Measurements from ENCODE around the gene OR2A1. TPM values are rescaled to one million over a fixed set of nuclear protein-coding genes. Genes with fewer than 3 reads are reported as not detected.
"Not testable (repeated sequence)": the region's sequence is repeated elsewhere in the genome, so short reads cannot be mapped to it uniquely, and the experiment has no call there.

The OR2A1 gene
- total and polyA plus RNA-seq, 2 of the 8 experiments (the other 6 are each of a cell fraction or from before 2014, with no cell fraction given), result 0.05 TPM; not detected in 1

- H2BK120ac ChIP-seq (replicated peaks; ENCODE audit: low read depth, low read length); H3K27me3 ChIP-seq (replicated peaks in 1 of 4; ENCODE audit: control insufficient read depth in 3 of 4, extremely low read depth in 1 of 4, insufficient read depth in 3 of 4, low read length in 3 of 4): not testable (repeated sequence)
Measured at GRCh38 chr7:144362061-144362460, 49.8 kb downstream of the OR2A1 start.

DNA sequence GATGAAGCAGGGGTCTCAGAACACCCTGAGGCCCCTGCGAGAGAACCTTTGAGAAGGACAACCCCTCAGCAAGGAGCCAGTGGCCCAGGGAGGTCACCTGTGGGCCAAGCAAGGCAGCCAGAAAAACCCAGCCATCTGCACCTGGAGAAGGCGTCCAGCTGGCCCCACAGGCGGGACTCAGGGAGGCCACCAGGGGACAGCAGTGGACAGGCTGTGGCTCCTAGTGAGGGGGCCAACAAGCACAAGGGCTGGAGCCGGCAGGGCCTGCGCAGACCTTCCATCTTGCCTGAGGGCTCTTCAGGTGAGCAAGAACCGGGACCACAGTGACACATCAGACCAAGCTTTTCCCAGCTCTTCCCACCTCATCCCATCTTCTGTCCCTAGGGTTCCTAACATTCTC, 53.3 kb downstream of the OR2A1 start:
- H4K20me1 ChIP-seq (replicated peaks in 1 of 2; ENCODE audit: control insufficient read depth in 1 of 2, insufficient read depth in 2 of 2, low read length in 2 of 2); H2BK15ac ChIP-seq (ENCODE audit: low read length); H2AFZ ChIP-seq (ENCODE audit: low read length); H3K23me2 ChIP-seq (ENCODE audit: low read depth, low read length); H3K9ac ChIP-seq (replicated peaks in 1 of 4; ENCODE audit: extremely low read depth in 1 of 4, low read depth in 3 of 4, low read length in 3 of 4); H3K79me2 ChIP-seq (ENCODE audit: control insufficient read depth in 1 of 2, insufficient read depth in 2 of 2, low read length in 2 of 2); H3K36me3 ChIP-seq (ENCODE audit: control insufficient read depth in 2 of 4, insufficient read depth in 4 of 4, low read length in 3 of 4); H3K56ac ChIP-seq (replicated peaks; ENCODE audit: insufficient read length, low read depth, low read length); H2BK20ac ChIP-seq (ENCODE audit: low read length); H4K91ac ChIP-seq (replicated peaks; ENCODE audit: insufficient read length, low read length); DNase-seq (ENCODE audit: low read depth in 1 of 2, low spot score in 2 of 2); FAIRE-seq; CTCF ChIA-PET (ENCODE audit: partially characterized antibody); H2BK120ac ChIP-seq (replicated peaks; ENCODE audit: low read depth, low read length); POLR2A ChIA-PET (ENCODE audit: partially characterized antibody); H3K79me1 ChIP-seq (ENCODE audit: low read depth, low read length); H3K4me3 ChIP-seq (ENCODE audit: extremely low read depth in 1 of 4, insufficient read depth in 2 of 4, low read depth in 3 of 4, low read length in 4 of 4); H3K27ac ChIP-seq (ENCODE audit: low read depth, low read length); H2BK5ac ChIP-seq (ENCODE audit: low read depth, low read length); H2AK5ac ChIP-seq (ENCODE audit: low read depth, low read length); H4K5ac ChIP-seq (ENCODE audit: insufficient read length, low read depth, low read length); H3K9me3 ChIP-seq (ENCODE audit: insufficient read depth in 2 of 2, low read depth in 1 of 2, low read length in 1 of 2); H3K4me1 ChIP-seq (replicated peaks in 1 of 4; ENCODE audit: control insufficient read depth in 3 of 4, insufficient read depth in 4 of 4, low read length in 3 of 4); H4K8ac ChIP-seq (ENCODE audit: extremely low read depth, insufficient read depth, low read length); H3K4ac ChIP-seq (replicated peaks; ENCODE audit: insufficient read length, low read depth, low read length); H3K4me2 ChIP-seq (ENCODE audit: insufficient read depth in 1 of 2, low read depth in 2 of 2, low read length in 2 of 2); H3K14ac ChIP-seq (ENCODE audit: insufficient read length); H2BK12ac ChIP-seq (ENCODE audit: low read depth, low read length); H3K27me3 ChIP-seq (replicated peaks in 1 of 4; ENCODE audit: control insufficient read depth in 3 of 4, extremely low read depth in 1 of 4, insufficient read depth in 3 of 4, low read length in 3 of 4); H3K18ac ChIP-seq (ENCODE audit: extremely low read depth, low read length); H3K23ac ChIP-seq (ENCODE audit: insufficient read length): not testable (repeated sequence)
- WGBS, 2 experiments (ENCODE audit: extremely low coverage in 1 of 2, insufficient coverage in 1 of 2, insufficient read length in 1 of 2, insufficient replicate concordance in 2 of 2, low coverage in 1 of 2, low lambda C conversion rate in 2 of 2, missing lambda C conversion rate in 1 of 2), result no CpG with 5 or more reads among the region's 6 CpGs

More at GRCh38 chr7:144362061-144362460, 49.8 kb downstream of the OR2A1 start:
- H3K4me3 ChIP-seq (ENCODE audit: extremely low read depth in 1 of 4, insufficient read depth in 2 of 4, low read depth in 3 of 4, low read length in 4 of 4); H3K4me1 ChIP-seq (replicated peaks in 1 of 4; ENCODE audit: control insufficient read depth in 3 of 4, insufficient read depth in 4 of 4, low read length in 3 of 4); H3K9ac ChIP-seq (replicated peaks in 1 of 4; ENCODE audit: extremely low read depth in 1 of 4, low read depth in 3 of 4, low read length in 3 of 4); H3K79me2 ChIP-seq (ENCODE audit: control insufficient read depth in 1 of 2, insufficient read depth in 2 of 2, low read length in 2 of 2); H2BK20ac ChIP-seq (ENCODE audit: low read length); H3K56ac ChIP-seq (replicated peaks; ENCODE audit: insufficient read length, low read depth, low read length); H3K4ac ChIP-seq (replicated peaks; ENCODE audit: insufficient read length, low read depth, low read length); DNase-seq (ENCODE audit: low read depth in 1 of 2, low spot score in 2 of 2); H2BK15ac ChIP-seq (ENCODE audit: low read length); H3K23ac ChIP-seq (ENCODE audit: insufficient read length); H3K27ac ChIP-seq (ENCODE audit: low read depth, low read length); H4K8ac ChIP-seq (ENCODE audit: extremely low read depth, insufficient read depth, low read length); H3K79me1 ChIP-seq (ENCODE audit: low read depth, low read length); H3K4me2 ChIP-seq (ENCODE audit: insufficient read depth in 1 of 2, low read depth in 2 of 2, low read length in 2 of 2); CTCF ChIA-PET (ENCODE audit: partially characterized antibody); H3K23me2 ChIP-seq (ENCODE audit: low read depth, low read length); POLR2A ChIA-PET (ENCODE audit: partially characterized antibody); H2AFZ ChIP-seq (ENCODE audit: low read length); H2BK5ac ChIP-seq (ENCODE audit: low read depth, low read length); H3K18ac ChIP-seq (ENCODE audit: extremely low read depth, low read length); FAIRE-seq; H4K91ac ChIP-seq (replicated peaks; ENCODE audit: insufficient read length, low read length); H4K20me1 ChIP-seq (replicated peaks in 1 of 2; ENCODE audit: control insufficient read depth in 1 of 2, insufficient read depth in 2 of 2, low read length in 2 of 2); H2AK5ac ChIP-seq (ENCODE audit: low read depth, low read length); H3K14ac ChIP-seq (ENCODE audit: insufficient read length); H3K9me3 ChIP-seq (ENCODE audit: insufficient read depth in 2 of 2, low read depth in 1 of 2, low read length in 1 of 2); H3K36me3 ChIP-seq (ENCODE audit: control insufficient read depth in 2 of 4, insufficient read depth in 4 of 4, low read length in 3 of 4); H4K5ac ChIP-seq (ENCODE audit: insufficient read length, low read depth, low read length); H2BK12ac ChIP-seq (ENCODE audit: low read depth, low read length): not testable (repeated sequence)
- no CpG with 5 or more reads among the region's 3 CpGs for WGBS, 2 experiments (ENCODE audit: extremely low coverage in 1 of 2, insufficient coverage in 1 of 2, insufficient read length in 1 of 2, insufficient replicate concordance in 2 of 2, low coverage in 1 of 2, low lambda C conversion rate in 2 of 2, missing lambda C conversion rate in 1 of 2)
